Loucy (cell line): ENCODE measurements around the gene SYF2.
A peak's percentile ranks its signal among the peaks of the same experiment; 100 is the strongest.

Experiments used
- EZH2phosphoT487 ChIP-seq: fragments of 200-600 bp; IDR thresholded peaks from 2 replicates; pipeline ENCODE4 v1.6.1; 2018; ENCODE audit warnings: antibody characterized with exemption, mild to moderate bottlenecking, moderate library complexity, borderline replicate concordance
- TF ChIP-seq, protein P1 (sequence below): fragments of 200-600 bp; sonication (generic); conservative IDR thresholded peaks from 2 replicates; pipeline ENCODE4 v1.5.1; 2014; ENCODE audit warnings: mild to moderate bottlenecking, antibody characterized with exemption, low read length

DNA sequence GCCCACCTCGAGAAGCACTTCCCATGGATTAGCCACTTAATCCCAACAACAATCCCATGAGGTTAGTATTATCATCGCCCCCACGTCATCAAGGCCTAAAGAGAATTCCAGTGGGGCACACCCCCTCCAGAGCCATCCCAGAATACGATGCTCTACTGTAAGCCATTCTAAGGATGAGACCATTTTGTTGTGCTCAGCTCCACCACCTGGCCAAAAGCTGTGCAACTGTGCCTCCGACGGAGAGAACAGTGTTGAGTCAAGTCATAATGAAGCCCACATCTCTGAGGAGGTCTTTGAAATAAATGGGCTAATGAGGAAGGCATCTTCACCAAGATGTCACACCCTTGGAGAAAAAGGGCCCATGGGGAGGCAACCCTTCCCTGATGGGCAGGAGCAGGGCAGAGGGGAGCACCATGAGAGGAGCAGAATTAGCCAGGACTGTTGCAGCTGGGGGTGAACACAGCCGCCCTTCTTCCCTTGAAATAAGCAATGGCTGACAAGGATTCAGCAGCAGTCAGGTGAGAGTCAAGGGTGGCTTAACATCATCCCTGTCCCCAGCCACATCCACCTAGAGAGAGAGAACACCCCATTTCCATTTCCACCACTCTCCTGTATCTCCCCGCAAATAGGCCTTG, 14.6 kb downstream of the SYF2 start:
- TF ChIP-seq, protein P1, sequence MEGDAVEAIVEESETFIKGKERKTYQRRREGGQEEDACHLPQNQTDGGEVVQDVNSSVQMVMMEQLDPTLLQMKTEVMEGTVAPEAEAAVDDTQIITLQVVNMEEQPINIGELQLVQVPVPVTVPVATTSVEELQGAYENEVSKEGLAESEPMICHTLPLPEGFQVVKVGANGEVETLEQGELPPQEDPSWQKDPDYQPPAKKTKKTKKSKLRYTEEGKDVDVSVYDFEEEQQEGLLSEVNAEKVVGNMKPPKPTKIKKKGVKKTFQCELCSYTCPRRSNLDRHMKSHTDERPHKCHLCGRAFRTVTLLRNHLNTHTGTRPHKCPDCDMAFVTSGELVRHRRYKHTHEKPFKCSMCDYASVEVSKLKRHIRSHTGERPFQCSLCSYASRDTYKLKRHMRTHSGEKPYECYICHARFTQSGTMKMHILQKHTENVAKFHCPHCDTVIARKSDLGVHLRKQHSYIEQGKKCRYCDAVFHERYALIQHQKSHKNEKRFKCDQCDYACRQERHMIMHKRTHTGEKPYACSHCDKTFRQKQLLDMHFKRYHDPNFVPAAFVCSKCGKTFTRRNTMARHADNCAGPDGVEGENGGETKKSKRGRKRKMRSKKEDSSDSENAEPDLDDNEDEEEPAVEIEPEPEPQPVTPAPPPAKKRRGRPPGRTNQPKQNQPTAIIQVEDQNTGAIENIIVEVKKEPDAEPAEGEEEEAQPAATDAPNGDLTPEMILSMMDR: peak; percentile 15; the same call in 1 of the 2 replicates
- TF ChIP-seq EZH2phosphoT487: no peak
